GM06990 (cell line): ENCODE measurements around the gene FCN1.

ENCODE experiments used
- DNase-seq: peaks from one replicate; pipeline ENCODE4 v3.0.0-alpha.2; 2011; ENCODE audit not compliant: insufficient read length; ENCODE audit errors: extremely low read depth
- H3K27me3 ChIP-seq: replicated peaks from 2 replicates; pipeline ENCODE4 v1.6.0; 2011; ENCODE audit warnings: low read length; ENCODE audit not compliant: control insufficient read depth, insufficient read depth
- H3K36me3 ChIP-seq: 2 replicates; pipeline ENCODE4 v1.5.1; 2011; ENCODE audit warnings: low read length; ENCODE audit not compliant: control insufficient read depth, insufficient read depth
- H3K4me3 ChIP-seq: replicated peaks from 2 replicates; pipeline ENCODE4 v1.5.1; 2011; ENCODE audit warnings: low read depth, mild to moderate bottlenecking, control low read depth, low read length
- CTCF ChIP-seq: IDR thresholded peaks from 2 replicates; pipeline ENCODE4 v1.5.1; 2011; ENCODE audit warnings: low read length, control low read depth, mild to moderate bottlenecking, inconsistent platforms; ENCODE audit not compliant: insufficient read depth, poor library complexity, severe bottlenecking

The FCN1 gene

DNA sequence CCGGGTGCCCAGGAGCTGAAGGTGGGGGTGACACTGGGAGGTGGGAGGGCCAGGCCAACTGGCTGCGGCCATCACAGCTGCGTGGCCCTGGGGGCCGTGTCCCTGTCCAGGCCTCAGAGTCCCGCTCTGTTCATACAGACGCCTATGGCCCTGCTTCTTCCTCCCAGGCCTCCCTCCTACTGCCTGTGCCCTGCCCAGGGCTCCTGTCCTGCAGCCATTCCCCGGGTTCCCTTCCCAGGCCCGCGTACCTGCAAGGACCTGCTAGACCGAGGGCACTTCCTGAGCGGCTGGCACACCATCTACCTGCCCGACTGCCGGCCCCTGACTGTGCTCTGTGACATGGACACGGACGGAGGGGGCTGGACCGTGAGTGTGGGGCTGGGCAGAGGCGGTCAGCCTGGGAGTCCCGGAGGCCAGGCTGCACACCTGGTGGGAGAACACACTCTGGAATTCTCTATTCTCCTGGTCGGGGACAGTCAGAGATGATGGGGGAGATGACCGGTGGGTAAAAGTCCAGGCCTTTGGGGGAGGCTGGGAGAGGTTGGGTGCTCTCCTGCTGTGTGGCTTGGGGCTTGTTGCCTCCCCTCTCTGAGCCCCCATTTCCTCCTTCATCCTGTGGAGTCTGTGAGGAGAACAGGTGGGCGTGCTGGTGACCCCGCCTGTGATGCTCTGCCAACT, 32.6 kb downstream of the FCN1 start:
- no peak for DNase-seq
- Histone ChIP-seq H3K27me3 (no peaks in the 10 kb centered on the region), H3K36me3 (no peaks in the 10 kb centered on the region), H3K4me3 (no peak overlapping the region)
- no peak for TF ChIP-seq CTCF

DNA sequence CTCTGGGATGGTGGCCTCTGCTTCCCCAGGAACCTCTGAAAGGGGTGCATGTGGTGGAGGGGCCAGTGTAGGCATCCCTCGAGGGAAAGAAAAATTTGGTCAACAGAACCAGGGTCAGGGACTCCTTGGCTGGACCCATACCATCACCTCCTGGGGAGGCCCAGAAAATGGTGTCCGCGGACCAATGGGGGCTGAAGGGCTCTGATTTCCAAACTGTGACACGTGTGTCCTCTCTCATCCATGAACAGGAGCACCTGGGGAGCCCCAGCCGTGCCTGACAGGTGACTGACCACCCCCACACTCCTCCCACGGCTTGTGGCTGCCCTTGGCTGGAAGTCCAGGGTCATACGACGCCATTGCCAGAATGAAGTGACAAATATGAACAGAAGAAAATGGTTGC, 33.2 kb downstream of the FCN1 start:
- Histone ChIP-seq H3K27me3 (no peaks in the 10 kb centered on the region), H3K36me3 (no peaks in the 10 kb centered on the region)

GRCh38 chr9:134883040-134883782, 34.5 kb downstream of the FCN1 start:
- no peaks in the 10 kb centered on the region for H3K36me3 ChIP-seq
- H3K4me3 ChIP-seq = no peak overlapping the region
- DNase-seq = no peak
- no peak for TF ChIP-seq CTCF
- H3K27me3 ChIP-seq = no peaks in the 10 kb centered on the region

More for the DNA sequence above, 33.2 kb downstream of the FCN1 start:
- DNase-seq = no peak
- H3K4me3 ChIP-seq = no peak overlapping the region
- no peak for TF ChIP-seq CTCF

- Histone ChIP-seq H3K4me3 (no peak overlapping the region), H3K36me3 (no peaks in the 10 kb centered on the region), H3K27me3 (no peaks in the 10 kb centered on the region)
- TF ChIP-seq CTCF = no peak
- no peak for DNase-seq
These were observed 35.4 kb downstream of the FCN1 start for GRCh38 chr9:134882204-134882785.

DNA sequence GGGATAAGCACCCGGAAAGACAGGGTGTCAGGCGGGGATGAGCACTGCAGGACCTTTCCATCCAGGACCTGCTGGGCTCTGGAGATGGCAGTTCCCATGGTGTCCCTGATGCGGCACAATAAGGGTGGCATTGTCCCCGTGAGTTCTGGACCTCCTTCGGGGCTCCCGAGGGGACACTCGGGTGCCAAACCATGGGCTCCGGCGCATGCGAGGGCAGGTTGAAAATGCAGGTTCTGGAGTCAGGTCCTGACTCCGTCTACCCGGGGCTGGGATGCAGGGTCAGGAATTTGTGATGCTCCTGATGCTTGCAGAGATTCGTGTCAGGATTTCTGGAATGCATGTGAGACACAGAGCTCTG, 36.4 kb downstream of the FCN1 start:
- no peaks in the 10 kb centered on the region for H3K27me3 ChIP-seq
- H3K36me3 ChIP-seq = no peaks in the 10 kb centered on the region
- DNase-seq = no peak
- no peak overlapping the region for H3K4me3 ChIP-seq
- no peak for TF ChIP-seq CTCF
